Stimulated activated memory B cell treated with anti-CD40 and anti-IgM and Interleukin-4, amounts not matched to agents 10 μg/mL and 1 μg/mL and 100 μg/mL, for 72 hours (primary cell): Measurements from ENCODE around the gene PINLYP.
"Not testable (repeated sequence)": the region's sequence is repeated elsewhere in the genome, so short reads cannot be mapped to it uniquely, and the experiment has no call there.

Experiments
- ATAC-seq: fragments of 150-1000 bp; cut with Tn5 transposase; 2 replicates; pipeline ENCODE4 v1.10.0; 2021
- H3K27ac Mint-ChIP-seq: one replicate; pipeline ENCODE4 v1.8.0; 2022; ENCODE audit warnings: mild to moderate bottlenecking, mixed read lengths
- H3K27me3 Mint-ChIP-seq: one replicate; pipeline ENCODE4 v1.8.0; 2022; ENCODE audit warnings: mixed read lengths
- H3K36me3 Mint-ChIP-seq: one replicate; pipeline ENCODE4 v1.8.0; 2022; ENCODE audit warnings: mixed read lengths
- H3K4me1 Mint-ChIP-seq: one replicate; pipeline ENCODE4 v1.8.0; 2022; ENCODE audit warnings: mixed read lengths
- H3K4me3 Mint-ChIP-seq: one replicate; pipeline ENCODE4 v1.8.0; 2022; ENCODE audit warnings: mild to moderate bottlenecking, moderate library complexity, mixed read lengths
- H3K9me3 Mint-ChIP-seq: one replicate; pipeline ENCODE4 v1.8.0; 2022; ENCODE audit warnings: mixed read lengths

Gene PINLYP

GRCh38 chr19:43599635-43600295, 24.2 kb downstream of the PINLYP start:
- no peaks in the 10 kb centered on the region for H3K9me3 Mint-ChIP-seq
- ATAC-seq = no peak

GRCh38 chr19:43600326-43600725, 24.7 kb downstream of the PINLYP start:
- not testable (repeated sequence) for H3K27me3 Mint-ChIP-seq, H3K27ac Mint-ChIP-seq, H3K9me3 Mint-ChIP-seq, H3K4me3 Mint-ChIP-seq, ATAC-seq
- Mint-ChIP-seq H3K36me3 (peaks cover 12% of the 10 kb centered on the region), H3K4me1 (peaks cover 43% of the 10 kb centered on the region)

More at GRCh38 chr19:43599635-43600295, 24.2 kb downstream of the PINLYP start:
- Mint-ChIP-seq H3K4me1 (peaks cover 48% of the 10 kb centered on the region), H3K4me3 (no peak overlapping the region), H3K27ac (no peak overlapping the region), H3K27me3 (no peaks in the 10 kb centered on the region), H3K36me3 (peaks cover 12% of the 10 kb centered on the region)

- ATAC-seq = no peak
- Mint-ChIP-seq H3K27me3 (no peaks in the 10 kb centered on the region), H3K4me3 (no peak overlapping the region), H3K36me3 (peaks cover 12% of the 10 kb centered on the region), H3K4me1 (peaks cover 11% of the 10 kb centered on the region), H3K27ac (peak overlapping the region; percentile 25), H3K9me3 (no peaks in the 10 kb centered on the region)
Observed at GRCh38 chr19:43605875-43606568, 30.4 kb downstream of the PINLYP start.

GRCh38 chr19:43606569-43607229, 31.1 kb downstream of the PINLYP start:
- H3K9me3 Mint-ChIP-seq = no peaks in the 10 kb centered on the region
- peaks cover 12% of the 10 kb centered on the region for H3K4me1 Mint-ChIP-seq
- peaks cover 11% of the 10 kb centered on the region for H3K36me3 Mint-ChIP-seq
- no peak overlapping the region for H3K4me3 Mint-ChIP-seq
- no peak for ATAC-seq
- H3K27me3 Mint-ChIP-seq = no peaks in the 10 kb centered on the region
- H3K27ac Mint-ChIP-seq = peak overlapping the region; percentile 25

DNA sequence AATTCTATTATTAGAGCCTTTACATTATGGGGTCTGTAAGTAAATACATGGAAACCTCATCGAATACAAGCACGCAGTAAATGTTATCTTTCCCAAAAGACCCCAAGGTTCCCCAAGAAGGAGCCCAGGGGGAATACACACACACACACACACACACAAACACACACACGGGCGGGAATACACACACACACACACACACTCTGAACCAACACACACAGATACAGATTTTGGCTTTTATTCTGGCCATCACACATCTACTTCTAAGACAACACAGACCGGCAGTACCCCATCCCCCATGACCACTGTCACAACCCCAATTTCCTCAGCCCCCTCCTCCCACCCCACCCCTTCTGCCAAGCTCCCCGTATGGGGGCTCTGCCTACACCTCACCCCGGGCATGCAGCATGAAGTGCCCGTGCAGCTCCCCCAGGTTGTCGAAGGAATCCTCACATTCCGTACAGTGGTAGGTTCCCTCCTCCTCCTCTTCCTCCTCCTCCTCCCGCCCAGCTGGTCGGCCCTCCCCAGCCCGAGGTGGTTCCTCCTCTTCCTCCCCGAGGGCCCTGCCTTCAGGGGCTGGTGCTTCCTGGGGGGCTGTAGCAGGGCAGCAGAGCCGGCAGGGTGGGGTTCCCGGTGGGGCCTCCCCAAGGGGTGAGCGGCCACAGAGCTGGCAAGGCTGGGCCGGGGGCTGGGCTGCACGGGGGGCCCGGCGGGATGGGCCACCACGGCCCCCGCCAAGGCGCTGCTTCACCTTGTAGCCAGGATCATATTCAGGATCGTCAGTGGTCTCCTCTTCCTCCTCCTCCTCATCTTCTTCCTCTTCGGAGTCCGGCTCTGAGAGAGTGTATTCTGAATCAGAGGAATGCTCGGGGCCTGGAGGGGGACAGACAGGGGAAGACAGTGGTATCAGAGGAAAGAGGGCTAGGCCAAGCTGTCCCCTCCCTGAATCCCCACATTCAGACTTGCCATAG, 31.9 kb downstream of the PINLYP start:
- H3K4me1 Mint-ChIP-seq = peaks cover 21% of the 10 kb centered on the region
- peak; percentile 27 for ATAC-seq
- H3K4me3 Mint-ChIP-seq = no peak overlapping the region
- no peak overlapping the region for H3K27ac Mint-ChIP-seq
- H3K36me3 Mint-ChIP-seq = peaks cover 18% of the 10 kb centered on the region
- no peaks in the 10 kb centered on the region for H3K27me3 Mint-ChIP-seq
- no peaks in the 10 kb centered on the region for H3K9me3 Mint-ChIP-seq

DNA sequence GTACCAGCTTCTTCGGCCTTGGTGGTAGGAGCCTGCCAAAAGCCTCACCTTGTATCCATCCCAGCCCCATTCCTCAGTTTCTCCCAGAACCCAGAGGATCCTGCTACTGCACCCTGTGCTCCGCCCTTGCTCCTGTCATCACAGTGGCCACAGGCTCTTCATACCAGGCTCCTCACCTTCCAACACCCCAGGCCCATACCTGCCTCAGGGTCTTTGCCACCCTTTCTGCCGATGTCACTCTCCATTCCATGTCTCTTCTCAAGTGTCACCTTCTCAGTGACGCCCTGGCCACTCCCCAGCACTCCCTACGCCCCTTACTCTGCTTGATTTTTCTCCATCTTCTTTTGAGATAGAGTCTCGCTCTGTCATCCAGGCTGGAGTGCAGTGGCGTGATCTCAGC, 34.3 kb downstream of the PINLYP start:
- Mint-ChIP-seq H3K4me3 (no peak overlapping the region), H3K36me3 (peaks cover 37% of the 10 kb centered on the region), H3K27ac (no peak overlapping the region), H3K4me1 (peaks cover 14% of the 10 kb centered on the region), H3K27me3 (no peaks in the 10 kb centered on the region), H3K9me3 (no peaks in the 10 kb centered on the region)
- no peak for ATAC-seq

- peaks cover 37% of the 10 kb centered on the region for H3K36me3 Mint-ChIP-seq
- H3K4me1 Mint-ChIP-seq = peaks cover 14% of the 10 kb centered on the region
- H3K27ac Mint-ChIP-seq = no peak overlapping the region
- no peak for ATAC-seq
- H3K9me3 Mint-ChIP-seq = no peaks in the 10 kb centered on the region
- H3K4me3 Mint-ChIP-seq = no peak overlapping the region
- no peaks in the 10 kb centered on the region for H3K27me3 Mint-ChIP-seq
Observed at GRCh38 chr19:43610493-43610892, 34.9 kb downstream of the PINLYP start.

DNA sequence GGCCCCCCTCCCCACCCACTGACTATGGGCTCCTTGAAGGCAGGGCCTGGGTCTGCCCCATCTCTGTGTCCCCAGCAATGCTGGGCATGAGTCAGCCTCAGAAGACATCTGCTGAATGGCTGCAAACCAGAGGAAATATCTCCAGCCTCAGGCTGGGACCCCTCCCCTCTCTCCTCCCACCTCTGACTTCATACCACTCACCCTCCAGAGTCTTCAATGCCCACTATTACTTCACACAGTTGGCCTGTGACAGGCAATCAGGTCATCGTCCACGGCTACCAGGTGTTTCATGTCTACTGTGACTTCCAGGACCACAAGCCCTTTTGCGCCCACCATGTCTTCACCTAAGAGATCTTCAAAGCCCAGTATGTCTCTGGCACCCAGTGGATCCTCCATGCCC, 36.2 kb downstream of the PINLYP start, which contains the start of gene SRRM5:
Gene SRRM5, plus strand, starts transcription at position 301 of the 400 bp plus-strand sequence. Its CDS starts 34 bp downstream, at position 335.
- peak within 1 kb of the TSS; percentile 14 for H3K27ac Mint-ChIP-seq
- no peaks in the 10 kb centered on the region for H3K9me3 Mint-ChIP-seq
- peaks cover 37% of the 10 kb centered on the region for H3K36me3 Mint-ChIP-seq
- no peak within 1 kb of the TSS for H3K4me3 Mint-ChIP-seq
- no peaks in the 10 kb centered on the region for H3K27me3 Mint-ChIP-seq
- ATAC-seq = no peak
- peaks cover 18% of the 10 kb centered on the region for H3K4me1 Mint-ChIP-seq

GRCh38 chr19:43612374-43612773, 36.8 kb downstream of the PINLYP start:
- no peaks in the 10 kb centered on the region for H3K9me3 Mint-ChIP-seq
- peaks cover 20% of the 10 kb centered on the region for H3K4me1 Mint-ChIP-seq
- peaks cover 37% of the 10 kb centered on the region for H3K36me3 Mint-ChIP-seq
- ATAC-seq = no peak
- H3K27me3 Mint-ChIP-seq = no peaks in the 10 kb centered on the region
- H3K27ac Mint-ChIP-seq = no peak overlapping the region
- H3K4me3 Mint-ChIP-seq = no peak overlapping the region

DNA sequence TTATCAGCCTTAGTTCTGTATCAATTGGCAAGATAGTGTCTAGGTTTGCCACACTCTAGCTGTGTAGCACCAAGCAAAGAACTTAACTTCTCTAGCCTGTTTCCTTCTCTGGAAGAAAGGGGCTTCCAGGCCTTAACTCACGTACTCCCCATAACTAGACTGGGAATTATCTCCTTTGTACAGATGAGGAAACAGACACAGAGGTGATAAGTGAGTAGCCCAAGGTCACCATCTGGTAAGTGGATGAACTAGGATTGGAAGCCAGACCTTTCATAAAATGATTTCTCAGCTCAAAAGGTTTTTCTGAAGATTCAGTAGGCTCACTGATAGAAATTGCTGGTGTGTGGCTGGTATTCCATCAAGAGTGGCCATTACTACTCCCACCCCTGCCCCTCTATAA, 40.7 kb downstream of the PINLYP start:
- no peak for ATAC-seq
- Mint-ChIP-seq H3K4me1 (peaks cover 41% of the 10 kb centered on the region), H3K27ac (no peak overlapping the region), H3K4me3 (no peak overlapping the region), H3K27me3 (no peaks in the 10 kb centered on the region), H3K36me3 (peaks cover 30% of the 10 kb centered on the region), H3K9me3 (no peaks in the 10 kb centered on the region)

DNA sequence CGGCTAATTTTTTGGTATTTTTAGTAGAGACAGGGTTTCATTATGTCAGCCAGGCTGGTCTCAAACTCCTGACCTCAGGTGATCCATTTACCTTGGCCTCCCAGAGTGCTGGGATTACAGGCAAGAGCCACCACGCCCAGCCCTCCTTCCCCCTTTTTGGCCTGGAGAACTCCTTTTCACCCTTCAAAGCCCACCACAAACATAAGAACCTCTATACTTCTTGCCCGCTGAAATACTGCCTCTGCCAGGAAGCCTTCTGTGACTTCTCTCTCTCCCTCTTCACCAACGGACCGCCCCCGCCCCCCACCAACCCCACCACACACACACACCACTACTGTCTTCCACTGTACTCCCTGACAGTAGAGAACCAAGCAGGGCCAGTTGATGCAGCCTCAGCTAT, 41.4 kb downstream of the PINLYP start:
- ATAC-seq = no peak
- Mint-ChIP-seq H3K9me3 (no peaks in the 10 kb centered on the region), H3K4me1 (peaks cover 37% of the 10 kb centered on the region), H3K27me3 (no peaks in the 10 kb centered on the region), H3K27ac (no peak overlapping the region), H3K36me3 (peaks cover 24% of the 10 kb centered on the region), H3K4me3 (no peak overlapping the region)

DNA sequence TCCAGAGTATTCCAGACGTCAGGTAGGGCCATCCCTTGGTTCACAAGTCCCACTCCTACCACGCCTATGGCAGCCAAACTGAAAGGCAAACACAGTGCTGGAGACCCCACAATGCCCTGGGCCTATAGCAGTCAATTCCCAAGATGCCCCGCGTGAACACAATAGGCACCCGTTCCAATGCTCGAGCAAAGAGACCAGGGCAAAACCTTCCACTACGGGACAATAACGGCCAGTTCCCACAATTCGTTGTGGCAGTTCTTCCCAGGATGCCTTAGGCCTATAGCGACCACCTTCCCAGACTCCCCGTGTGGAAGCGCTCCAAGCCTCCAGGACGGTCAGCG, 43.3 kb downstream of the PINLYP start:
- H3K27me3 Mint-ChIP-seq = no peaks in the 10 kb centered on the region
- ATAC-seq = peak; percentile 57
- peaks cover 28% of the 10 kb centered on the region for H3K4me1 Mint-ChIP-seq
- peaks cover 5% of the 10 kb centered on the region for H3K36me3 Mint-ChIP-seq
- H3K9me3 Mint-ChIP-seq = no peaks in the 10 kb centered on the region
- peak overlapping the region; percentile 99 for H3K27ac Mint-ChIP-seq
- peak overlapping the region; percentile 97 for H3K4me3 Mint-ChIP-seq

DNA sequence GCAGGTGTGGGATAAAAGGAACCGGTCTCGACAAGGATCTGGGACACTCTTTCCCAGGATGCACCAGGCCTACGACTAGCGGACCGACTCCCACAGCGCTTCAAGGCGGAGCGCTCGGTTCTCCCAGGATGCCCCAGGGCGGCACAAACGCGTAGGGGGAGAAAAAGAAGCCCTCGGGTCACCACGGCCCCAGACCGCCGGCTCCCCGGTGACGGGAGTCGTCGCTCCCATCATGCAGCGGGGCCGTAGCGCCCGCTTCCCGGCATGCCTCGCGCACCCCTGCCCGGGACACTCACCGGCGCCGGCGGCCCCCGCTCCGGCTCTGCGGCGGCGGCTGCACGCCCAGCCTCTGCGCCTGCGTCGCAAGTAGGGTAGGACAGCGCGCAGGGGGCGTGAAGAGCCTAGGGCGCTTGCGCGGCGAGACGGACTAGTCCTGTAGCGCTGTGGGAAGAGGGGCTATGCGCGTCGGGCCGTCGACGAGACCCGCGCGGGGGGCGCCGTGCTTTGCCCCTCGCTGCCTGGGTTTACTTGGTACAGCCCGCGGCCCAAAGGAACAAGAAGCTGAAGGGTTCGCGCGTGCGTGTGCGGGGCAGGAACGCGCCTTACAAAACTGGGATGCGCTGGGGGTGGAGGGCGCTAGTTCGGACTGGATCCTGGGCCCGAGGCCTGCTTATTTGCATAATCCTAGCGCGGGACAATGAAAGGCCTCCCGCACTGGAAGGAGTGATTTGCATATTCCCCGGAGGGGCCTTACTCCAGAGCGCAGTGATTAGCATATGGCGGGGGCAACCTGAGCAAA, 43.9 kb downstream of the PINLYP start, which contains the start of gene ZNF428:
Gene ZNF428, minus strand, starts transcription at position 368 of the 799 bp plus-strand sequence. CDS start 5,325 bp downstream, outside the sequence.
- peak; percentile 93 for ATAC-seq
- H3K9me3 Mint-ChIP-seq = no peaks in the 10 kb centered on the region
- H3K4me3 Mint-ChIP-seq = peak within 1 kb of the TSS; percentile 97
- no peaks in the 10 kb centered on the region for H3K27me3 Mint-ChIP-seq
- H3K27ac Mint-ChIP-seq = peak within 1 kb of the TSS; percentile 99
- no peaks in the 10 kb centered on the region for H3K36me3 Mint-ChIP-seq
- H3K4me1 Mint-ChIP-seq = peaks cover 30% of the 10 kb centered on the region
